ENCODE results near the gene TMEM235.

- TF ChIP-seq TAF1 (IDR thresholded peaks at IDR 0.05; ENCODE audit: borderline replicate concordance, insufficient read depth, low read length): no peak
- TF ChIP-seq, protein P1, sequence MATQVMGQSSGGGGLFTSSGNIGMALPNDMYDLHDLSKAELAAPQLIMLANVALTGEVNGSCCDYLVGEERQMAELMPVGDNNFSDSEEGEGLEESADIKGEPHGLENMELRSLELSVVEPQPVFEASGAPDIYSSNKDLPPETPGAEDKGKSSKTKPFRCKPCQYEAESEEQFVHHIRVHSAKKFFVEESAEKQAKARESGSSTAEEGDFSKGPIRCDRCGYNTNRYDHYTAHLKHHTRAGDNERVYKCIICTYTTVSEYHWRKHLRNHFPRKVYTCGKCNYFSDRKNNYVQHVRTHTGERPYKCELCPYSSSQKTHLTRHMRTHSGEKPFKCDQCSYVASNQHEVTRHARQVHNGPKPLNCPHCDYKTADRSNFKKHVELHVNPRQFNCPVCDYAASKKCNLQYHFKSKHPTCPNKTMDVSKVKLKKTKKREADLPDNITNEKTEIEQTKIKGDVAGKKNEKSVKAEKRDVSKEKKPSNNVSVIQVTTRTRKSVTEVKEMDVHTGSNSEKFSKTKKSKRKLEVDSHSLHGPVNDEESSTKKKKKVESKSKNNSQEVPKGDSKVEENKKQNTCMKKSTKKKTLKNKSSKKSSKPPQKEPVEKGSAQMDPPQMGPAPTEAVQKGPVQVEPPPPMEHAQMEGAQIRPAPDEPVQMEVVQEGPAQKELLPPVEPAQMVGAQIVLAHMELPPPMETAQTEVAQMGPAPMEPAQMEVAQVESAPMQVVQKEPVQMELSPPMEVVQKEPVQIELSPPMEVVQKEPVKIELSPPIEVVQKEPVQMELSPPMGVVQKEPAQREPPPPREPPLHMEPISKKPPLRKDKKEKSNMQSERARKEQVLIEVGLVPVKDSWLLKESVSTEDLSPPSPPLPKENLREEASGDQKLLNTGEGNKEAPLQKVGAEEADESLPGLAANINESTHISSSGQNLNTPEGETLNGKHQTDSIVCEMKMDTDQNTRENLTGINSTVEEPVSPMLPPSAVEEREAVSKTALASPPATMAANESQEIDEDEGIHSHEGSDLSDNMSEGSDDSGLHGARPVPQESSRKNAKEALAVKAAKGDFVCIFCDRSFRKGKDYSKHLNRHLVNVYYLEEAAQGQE (IDR thresholded peaks at IDR 0.05; ENCODE audit: insufficient read depth in 1 of 2, low read depth in 2 of 2, low read length in 2 of 2): no peak
- no peak for TF ChIP-seq SIN3A (IDR thresholded peaks at IDR 0.05; ENCODE audit: borderline replicate concordance, insufficient read depth, low read length)
Measured at GRCh38 chr17:78183916-78184315, 47.5 kb upstream of the TMEM235 start.
